Fibroblast of villous mesenchyme (primary cell): ENCODE measurements around the gene RGS19. TPM values are rescaled to one million over a fixed set of nuclear protein-coding genes. Genes with fewer than 3 reads are reported as not detected.

Experiments used
- DNase-seq: peaks from one replicate; pipeline ENCODE4 v3.0.0-alpha.2; 2010; ENCODE audit warnings: low read depth
- H3K4me3 ChIP-seq: 2 replicates; pipeline ENCODE4 v1.5.1; 2011; ENCODE audit warnings: low read depth, mild to moderate bottlenecking, low read length
- total RNA-seq: library from RNA; depleted of rRNA; stranded (reverse); fragments of >200 nt; gene quantifications from 2 replicates; pipeline ENCODE4 v1.2.3, GENCODE V29; 2012
- TF ChIP-seq, protein P1 (sequence below): IDR thresholded peaks from 2 replicates; pipeline ENCODE4 v1.5.1; 2012; ENCODE audit warnings: low read depth, mild to moderate bottlenecking, low read length; ENCODE audit not compliant: insufficient read depth

The RGS19 gene
- total RNA-seq, 1 donor = 13.0 TPM

- TF ChIP-seq, protein P1, sequence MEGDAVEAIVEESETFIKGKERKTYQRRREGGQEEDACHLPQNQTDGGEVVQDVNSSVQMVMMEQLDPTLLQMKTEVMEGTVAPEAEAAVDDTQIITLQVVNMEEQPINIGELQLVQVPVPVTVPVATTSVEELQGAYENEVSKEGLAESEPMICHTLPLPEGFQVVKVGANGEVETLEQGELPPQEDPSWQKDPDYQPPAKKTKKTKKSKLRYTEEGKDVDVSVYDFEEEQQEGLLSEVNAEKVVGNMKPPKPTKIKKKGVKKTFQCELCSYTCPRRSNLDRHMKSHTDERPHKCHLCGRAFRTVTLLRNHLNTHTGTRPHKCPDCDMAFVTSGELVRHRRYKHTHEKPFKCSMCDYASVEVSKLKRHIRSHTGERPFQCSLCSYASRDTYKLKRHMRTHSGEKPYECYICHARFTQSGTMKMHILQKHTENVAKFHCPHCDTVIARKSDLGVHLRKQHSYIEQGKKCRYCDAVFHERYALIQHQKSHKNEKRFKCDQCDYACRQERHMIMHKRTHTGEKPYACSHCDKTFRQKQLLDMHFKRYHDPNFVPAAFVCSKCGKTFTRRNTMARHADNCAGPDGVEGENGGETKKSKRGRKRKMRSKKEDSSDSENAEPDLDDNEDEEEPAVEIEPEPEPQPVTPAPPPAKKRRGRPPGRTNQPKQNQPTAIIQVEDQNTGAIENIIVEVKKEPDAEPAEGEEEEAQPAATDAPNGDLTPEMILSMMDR = no peak
- H3K4me3 ChIP-seq = peak overlapping the region; percentile 29
- no peak for DNase-seq
These were observed 29.4 kb downstream of the RGS19 start for GRCh38 chr20:64049878-64050260.

- peak; percentile 41 for DNase-seq
- peak within 1 kb of the TSS; percentile 29 for H3K4me3 ChIP-seq
These were observed 30.0 kb downstream of the RGS19 start, which contains the start of gene SOX18 for GRCh38 chr20:64049060-64049877. SOX18 (minus strand) TSS chr20:64049639; CDS start chr20:64049516, 123 bp downstream.

DNA sequence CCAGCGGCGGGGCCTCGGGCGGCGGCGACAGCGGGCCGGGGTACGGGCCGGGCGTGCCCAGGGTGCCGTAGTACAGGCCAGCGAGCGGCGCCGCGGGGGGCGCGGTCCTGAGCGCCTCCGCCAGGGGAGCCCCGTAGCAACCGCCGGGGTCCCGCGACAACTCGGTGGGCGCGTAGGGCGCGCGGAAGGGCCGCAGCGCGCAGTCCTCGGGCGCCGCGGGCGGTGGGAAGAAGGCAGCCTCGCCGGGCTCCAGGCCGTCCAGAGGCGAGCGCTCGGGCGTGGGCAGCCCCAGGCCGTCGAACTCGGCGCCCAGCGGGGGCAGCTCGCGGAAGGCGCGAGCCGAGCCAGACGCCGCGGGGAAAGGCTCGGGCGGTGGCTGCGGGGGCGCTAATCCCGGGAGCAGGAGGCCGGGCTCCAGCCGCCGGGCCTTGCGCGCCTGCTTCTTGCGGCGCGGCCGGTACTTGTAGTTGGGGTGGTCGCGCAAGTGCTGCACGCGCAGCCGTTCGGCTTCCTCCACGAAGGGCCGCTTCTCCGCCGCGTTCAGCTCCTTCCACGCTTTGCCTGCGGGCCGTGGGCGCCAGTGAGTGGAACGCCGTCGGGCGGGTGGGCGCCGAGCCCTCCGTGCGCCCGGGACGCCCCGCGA lies 30.8 kb downstream of the RGS19 start:
- no peak for DNase-seq
- H3K4me3 ChIP-seq = no peak overlapping the region
- TF ChIP-seq, protein P1 = no peak

More at GRCh38 chr20:64049060-64049877, 30.0 kb downstream of the RGS19 start, which contains the start of gene SOX18:
- TF ChIP-seq, protein P1 = no peak

DNA sequence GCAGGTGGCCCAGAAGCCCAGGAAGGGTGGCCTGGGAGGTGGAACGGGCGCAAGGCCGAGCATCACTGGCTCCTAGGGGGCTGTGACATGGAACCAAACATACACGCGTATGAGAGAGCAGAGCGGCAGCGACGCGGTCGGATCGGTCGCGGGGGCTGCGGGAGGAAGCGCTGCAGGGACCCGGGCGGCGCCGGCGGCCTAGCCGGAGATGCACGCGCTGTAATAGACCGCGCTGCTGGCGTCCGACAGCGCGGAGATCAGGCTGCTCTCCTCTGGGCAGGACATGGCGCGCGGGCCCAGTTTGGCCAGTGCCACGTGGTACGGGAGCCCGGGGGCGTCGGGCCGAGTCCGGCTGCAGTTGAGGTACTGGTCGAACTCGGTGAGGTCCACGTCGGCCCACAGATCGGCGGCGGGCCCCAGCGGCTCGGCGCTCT lies 31.3 kb downstream of the RGS19 start:
- H3K4me3 ChIP-seq = no peak overlapping the region
- DNase-seq = no peak
- TF ChIP-seq, protein P1 = no peak

- TF ChIP-seq, protein P1 = no peak
- no peak overlapping the region for H3K4me3 ChIP-seq
- no peak for DNase-seq
These were observed 32.3 kb downstream of the RGS19 start for GRCh38 chr20:64047046-64047389.

DNA sequence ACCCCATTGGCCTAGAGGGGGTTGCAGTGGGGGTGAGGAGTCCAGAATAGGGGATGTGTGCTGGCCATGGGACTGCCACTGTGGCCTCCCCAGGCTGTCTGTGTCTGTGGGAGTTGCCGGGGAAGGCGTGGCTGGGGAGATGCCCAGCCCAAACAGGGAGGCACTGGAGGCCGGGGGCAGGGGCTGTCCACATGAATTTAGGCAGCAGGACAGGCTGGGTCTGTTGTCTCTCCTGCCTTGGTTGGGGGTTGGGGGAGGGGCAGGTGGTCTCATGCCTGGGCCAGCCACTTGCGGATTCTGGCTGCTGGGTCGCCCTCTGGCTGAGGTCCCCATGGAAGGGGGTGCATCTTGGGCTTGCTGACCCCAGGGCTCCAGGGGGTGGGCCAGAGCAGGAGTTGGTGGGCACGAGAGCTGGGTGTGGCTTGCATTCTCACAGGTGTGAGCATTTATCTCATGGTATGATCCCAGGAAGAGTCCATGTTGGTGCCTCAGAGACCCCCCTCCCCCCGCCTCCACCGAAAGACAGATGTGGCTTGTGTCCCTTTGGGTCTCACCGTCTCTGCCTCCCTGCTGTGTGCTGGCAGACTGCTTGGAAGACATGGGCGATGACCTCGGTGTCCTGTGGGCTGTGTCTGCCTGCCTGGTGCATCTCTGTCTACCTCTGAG lies 33.8 kb downstream of the RGS19 start:
- DNase-seq = no peak
- TF ChIP-seq, protein P1 = no peak
- no peak overlapping the region for H3K4me3 ChIP-seq
